Psoas muscle (tissue), 8 donors: ENCODE results near the gene CAMK2N2. TPM values are rescaled to one million over a fixed set of nuclear protein-coding genes. Genes with fewer than 3 reads are reported as not detected.

Experiments used
- ATAC-seq, 4 donors: fragments of 200-7000 bp; cut with Tn5 transposase; one replicate each; pipeline ENCODE4 v1.9.1; 2020; ENCODE audit warnings: moderate library complexity in 3 of 4, mild to moderate bottlenecking in 2 of 4
- DNase-seq, 2 donors: peaks; one replicate each; pipeline ENCODE4 v3.0.0-alpha.2; 2020
- H3K27ac ChIP-seq: fragments of 200-600 bp; one replicate; pipeline ENCODE4 v1.8.0; 2022
- H3K27me3 ChIP-seq, 3 donors: fragments of 200-600 bp in 1 of 3; one replicate each; pipeline versions ENCODE4 v1.6.1 to v1.8.0; 2013 to 2022; ENCODE audit warnings: low read length in 2 of 3, mild to moderate bottlenecking in 2 of 3, moderate library complexity in 1 of 3; ENCODE audit not compliant: insufficient read depth in 3 of 3
- H3K36me3 ChIP-seq, 2 donors: fragments of 200-600 bp in 1 of 2; one replicate each; pipeline versions ENCODE4 v1.6.1 to v1.8.0; 2013 to 2022; ENCODE audit warnings: low read depth in 1 of 2, mild to moderate bottlenecking in 1 of 2, moderate library complexity in 1 of 2; ENCODE audit not compliant: insufficient read depth in 1 of 2
- H3K4me1 ChIP-seq: fragments of 200-600 bp; one replicate; pipeline ENCODE4 v1.8.0; 2022
- H3K4me3 ChIP-seq: fragments of 200-600 bp; one replicate; pipeline ENCODE4 v1.8.0; 2022; ENCODE audit warnings: mild to moderate bottlenecking
- H3K9me3 ChIP-seq: fragments of 200-600 bp; one replicate; pipeline ENCODE4 v1.8.0; 2022
- WGBS, 3 donors: extraction: QIAGEN DNeasy Blood & Tissue Kit; methylation state at CpG; one replicate each; pipeline versions ENCODE4 v1.1.6 to v1.1.7; 2013; 5-methylcytosine and 5-hydroxymethylcytosine counted together
- intact Hi-C, 2 donors: fragments of 100-400 bp; cut with DNase I; formaldehyde crosslinking; loops; one replicate each; pipeline versions ENCODE4 v1.11.0 to v1.14.2; 2022
- polyA plus RNA-seq, 3 donors: library from polyadenylated mRNA; stranded (reverse); fragments of 200-250 nt; gene quantifications; one replicate each; pipeline ENCODE4 v1.2.3, GENCODE V29; 2013
- total RNA-seq, 4 donors: library from RNA; stranded (reverse); fragmentation: NEBNext Ultra II Directional in 2 of 4; extraction: Animal tissue kit (Norgen Biotek cat#: 25700) in 2 of 4; gene quantifications; one replicate each; pipeline versions ENCODE4 v1.2.1 to v1.2.4, GENCODE V29; 2021 to 2023
- TF ChIP-seq, protein P1 (sequence below): fragments of 200-600 bp; IDR thresholded peaks from one replicate; pipeline ENCODE4 v1.8.0; 2022; ENCODE audit warnings: antibody characterized with exemption
- donor health status: healthy with polysubstance abuse.
- donor health status: DM: no; HTN: no; CAD: no; lungs with moderate emphysema.
- donor health status: Bipolar disorder and iron deficiency.
- donor health status: healthy.
- donor health status: DM: yes; HTN: yes; CAD: no.
- donor health status: DM: no; HTN: no; CAD: no.
- donor health status: DM: no; HTN: no; CAD: no.
- donor health status: DM: yes; HTN: yes; CAD: no.

CAMK2N2 gene
- total and polyA plus RNA-seq, 7 donors, result 0.01 to 0.52 TPM; not detected in 5

DNA sequence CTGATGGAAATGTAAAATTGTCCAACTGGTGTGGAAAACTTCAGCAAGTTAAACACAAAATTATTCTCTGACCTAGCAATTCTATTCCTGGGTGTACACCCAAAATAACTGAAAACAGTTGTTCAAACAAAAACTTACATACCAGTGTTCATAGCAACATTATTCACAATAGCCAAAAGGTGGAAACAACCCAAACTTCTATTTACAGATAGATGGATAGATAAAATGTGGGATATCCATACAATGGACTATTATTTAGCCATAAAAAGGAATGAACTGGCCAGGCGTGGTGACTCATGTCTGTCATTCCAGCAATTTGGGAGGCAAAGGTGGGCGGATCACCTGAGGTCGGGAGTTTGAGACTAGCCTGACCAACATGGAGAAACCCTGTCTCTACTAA lies 38.8 kb downstream of the CAMK2N2 start:
- Histone ChIP-seq H3K36me3 (no peaks in the 10 kb centered on the region), H3K27ac (no peak overlapping the region), H3K4me3 (no peak overlapping the region), H3K4me1 (no peaks in the 10 kb centered on the region), H3K9me3 (no peaks in the 10 kb centered on the region), H3K27me3 (peaks cover 0 to 10% (median 0%) of the 10 kb centered on the region in 3 donors)
- intact Hi-C loops, result no loop called here
- no peak for ATAC-seq
- DNase-seq, result no peak
- TF ChIP-seq, protein P1, sequence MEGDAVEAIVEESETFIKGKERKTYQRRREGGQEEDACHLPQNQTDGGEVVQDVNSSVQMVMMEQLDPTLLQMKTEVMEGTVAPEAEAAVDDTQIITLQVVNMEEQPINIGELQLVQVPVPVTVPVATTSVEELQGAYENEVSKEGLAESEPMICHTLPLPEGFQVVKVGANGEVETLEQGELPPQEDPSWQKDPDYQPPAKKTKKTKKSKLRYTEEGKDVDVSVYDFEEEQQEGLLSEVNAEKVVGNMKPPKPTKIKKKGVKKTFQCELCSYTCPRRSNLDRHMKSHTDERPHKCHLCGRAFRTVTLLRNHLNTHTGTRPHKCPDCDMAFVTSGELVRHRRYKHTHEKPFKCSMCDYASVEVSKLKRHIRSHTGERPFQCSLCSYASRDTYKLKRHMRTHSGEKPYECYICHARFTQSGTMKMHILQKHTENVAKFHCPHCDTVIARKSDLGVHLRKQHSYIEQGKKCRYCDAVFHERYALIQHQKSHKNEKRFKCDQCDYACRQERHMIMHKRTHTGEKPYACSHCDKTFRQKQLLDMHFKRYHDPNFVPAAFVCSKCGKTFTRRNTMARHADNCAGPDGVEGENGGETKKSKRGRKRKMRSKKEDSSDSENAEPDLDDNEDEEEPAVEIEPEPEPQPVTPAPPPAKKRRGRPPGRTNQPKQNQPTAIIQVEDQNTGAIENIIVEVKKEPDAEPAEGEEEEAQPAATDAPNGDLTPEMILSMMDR, result no peak
- 83 to 90% (median 86%) methylated on average over 3 of the region's 3 CpGs for WGBS, 3 donors

DNA sequence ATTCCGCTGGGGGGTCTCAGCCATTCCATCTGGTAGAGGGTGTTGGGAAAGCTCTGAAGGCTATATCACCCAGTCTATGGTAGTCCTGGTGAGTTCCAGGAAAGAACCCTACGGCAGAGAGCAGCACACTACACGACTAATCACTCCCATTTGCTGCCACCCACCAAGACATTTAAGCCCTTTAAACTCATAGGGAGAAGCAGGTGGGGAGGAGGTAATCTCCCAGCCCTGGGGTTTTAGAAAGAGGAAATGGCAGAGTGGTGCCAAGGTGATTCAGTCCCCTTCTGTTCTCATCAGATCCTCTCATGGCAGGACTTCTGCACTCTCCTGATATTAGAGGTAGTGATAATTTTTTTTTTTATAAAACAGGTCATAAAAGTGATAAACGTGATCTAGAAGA lies 42.5 kb downstream of the CAMK2N2 start:
- Histone ChIP-seq H3K9me3 (no peaks in the 10 kb centered on the region), H3K27ac (no peak overlapping the region), H3K36me3 (no peaks in the 10 kb centered on the region), H3K4me1 (no peaks in the 10 kb centered on the region), H3K4me3 (no peak overlapping the region), H3K27me3 (peaks cover 0 to 8% (median 0%) of the 10 kb centered on the region in 3 donors)
- ATAC-seq, result no peak
- intact Hi-C loops, result no loop called here
- DNase-seq, result no peak
- TF ChIP-seq, protein P1, result no peak
- WGBS, 3 donors, result 49 to 60% (median 51%) methylated on average over 4 of the region's 4 CpGs

DNA sequence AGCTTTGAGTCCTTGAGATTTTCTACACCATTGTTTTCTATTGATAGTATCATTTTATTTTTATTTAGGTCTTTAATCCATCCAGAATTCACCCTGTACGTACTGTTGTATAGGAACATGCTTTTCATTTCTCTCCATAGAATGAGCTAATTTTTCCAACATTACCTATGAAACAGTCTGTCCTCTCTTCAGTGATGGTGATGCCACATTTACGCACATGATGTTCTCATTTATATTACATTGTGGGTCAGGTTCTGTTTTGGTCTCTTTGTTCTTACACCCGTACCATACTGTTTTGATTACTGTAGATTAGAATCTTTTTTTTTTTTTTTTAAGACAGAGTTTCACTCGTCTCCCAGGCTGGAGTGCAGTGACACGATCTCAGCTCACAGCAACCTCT lies 49.6 kb downstream of the CAMK2N2 start:
- no peaks in the 10 kb centered on the region for H3K36me3 ChIP-seq
- H3K4me1 ChIP-seq, result no peaks in the 10 kb centered on the region
- ATAC-seq (no peak), DNase-seq (no peak)
- no peaks in the 10 kb centered on the region for H3K9me3 ChIP-seq
- no peak overlapping the region for H3K27ac ChIP-seq
- WGBS, 3 donors, result 77 to 79% (median 77%) methylated on average over 5 of the region's 5 CpGs
- H3K4me3 ChIP-seq, result no peak overlapping the region
- H3K27me3 ChIP-seq, result peaks cover 0 to 5% (median 0%) of the 10 kb centered on the region in 3 donors
- intact Hi-C loops, result no loop called here
- TF ChIP-seq, protein P1, result no peak

DNA sequence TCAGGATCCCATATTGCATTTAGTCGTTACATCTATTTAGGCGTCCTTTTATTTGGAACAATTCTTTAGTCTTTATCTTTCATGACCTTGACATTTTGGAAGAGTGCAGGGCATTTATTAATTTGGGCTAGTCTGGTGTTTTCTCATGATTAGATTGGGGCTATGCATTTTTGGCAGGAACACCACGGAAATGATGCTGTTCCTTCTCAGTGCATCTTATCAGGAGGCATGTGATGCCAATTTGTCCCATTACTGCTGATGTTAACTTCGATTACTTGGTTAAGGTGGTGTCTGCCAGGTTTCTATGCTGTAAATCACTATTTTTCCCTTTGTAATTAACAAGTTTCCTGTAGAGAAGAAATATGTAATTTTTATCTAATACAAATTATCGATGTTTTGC lies 50.1 kb downstream of the CAMK2N2 start:
- DNase-seq (no peak), ATAC-seq (no peak)
- no peaks in the 10 kb centered on the region for H3K36me3 ChIP-seq
- no peaks in the 10 kb centered on the region for H3K9me3 ChIP-seq
- intact Hi-C loops, result no loop called here
- H3K27me3 ChIP-seq, result peaks cover 0 to 5% (median 0%) of the 10 kb centered on the region in 3 donors
- no peaks in the 10 kb centered on the region for H3K4me1 ChIP-seq
- H3K4me3 ChIP-seq, result no peak overlapping the region
- TF ChIP-seq, protein P1, result no peak
- 74 to 77% (median 77%) methylated on average over 5 of the region's 5 CpGs for WGBS, 3 donors
- no peak overlapping the region for H3K27ac ChIP-seq

Other genes starting within 250 kb of the CAMK2N2 start
- 10 to 100 TPM; 34.4 to 94.2 (median 55.6) TPM for gene ABCC5, start 243.7 kb downstream of the CAMK2N2 start, total RNA-seq
- 10 to 100 TPM; 24.5 to 70.9 (median 61.1) TPM for gene ABCC5, start 243.7 kb downstream of the CAMK2N2 start, polyA plus RNA-seq
- not detected for gene HTR3D, start 229.8 kb downstream of the CAMK2N2 start, total RNA-seq
- gene HTR3D, start 229.8 kb downstream of the CAMK2N2 start, polyA plus RNA-seq, result not detected
- gene HTR3C, start 208.5 kb downstream of the CAMK2N2 start, total RNA-seq, result not detected
- not detected for gene HTR3C, start 208.5 kb downstream of the CAMK2N2 start, polyA plus RNA-seq
- gene HTR3E, start 164.5 kb downstream of the CAMK2N2 start, total RNA-seq, result not detected
- under 1 TPM in 1 of 3 donors, not detected in 2; 0.01 TPM for gene HTR3E, start 164.5 kb downstream of the CAMK2N2 start, polyA plus RNA-seq
- 10 to 100 TPM; 44.0 to 55.1 (median 50.0) TPM for gene EIF2B5, start 126.2 kb downstream of the CAMK2N2 start, total RNA-seq
- 100 to 1,000 TPM in 1 of 3 donors, 10 to 100 TPM in 2; 61.4 to 101 (median 80.3) TPM for gene EIF2B5, start 126.2 kb downstream of the CAMK2N2 start, polyA plus RNA-seq
- gene DVL3, start 106.2 kb downstream of the CAMK2N2 start, total RNA-seq, result 10 to 100 TPM; 46.7 to 57.2 (median 47.7) TPM
- gene DVL3, start 106.2 kb downstream of the CAMK2N2 start, polyA plus RNA-seq, result 10 to 100 TPM; 32.3 to 57.6 (median 36.1) TPM
- 100 to 1,000 TPM; 157 to 178 (median 165) TPM for gene AP2M1, start 86.7 kb downstream of the CAMK2N2 start, total RNA-seq
- gene AP2M1, start 86.7 kb downstream of the CAMK2N2 start, polyA plus RNA-seq, result 100 to 1,000 TPM; 166 to 299 (median 285) TPM
- gene ABCF3, start 75.4 kb downstream of the CAMK2N2 start, total RNA-seq, result 10 to 100 TPM; 44.1 to 93.0 (median 72.7) TPM
- gene ABCF3, start 75.4 kb downstream of the CAMK2N2 start, polyA plus RNA-seq, result 100 to 1,000 TPM in 1 of 3 donors, 10 to 100 TPM in 2; 68.5 to 108 (median 79.3) TPM
- gene VWA5B2, start 32.0 kb downstream of the CAMK2N2 start, total RNA-seq, result under 1 TPM in 1 of 4 donors, not detected in 3; 0.26 TPM
- gene VWA5B2, start 32.0 kb downstream of the CAMK2N2 start, polyA plus RNA-seq, result under 1 TPM; 0.03 to 0.06 (median 0.04) TPM
- 10 to 100 TPM; 15.8 to 36.7 (median 28.8) TPM for gene ALG3, start 12.6 kb downstream of the CAMK2N2 start, total RNA-seq
- gene ALG3, start 12.6 kb downstream of the CAMK2N2 start, polyA plus RNA-seq, result 10 to 100 TPM; 37.5 to 93.7 (median 38.3) TPM
- gene EEF1AKMT4, start 11.9 kb downstream of the CAMK2N2 start, total RNA-seq, result 1 to 10 TPM; 1.8 to 8.2 (median 6.2) TPM
- gene EEF1AKMT4, start 11.9 kb downstream of the CAMK2N2 start, polyA plus RNA-seq, result 10 to 100 TPM in 2 of 3 donors, 1 to 10 TPM in 1; 9.0 to 25.5 (median 10.1) TPM
- gene ECE2, start 14.5 kb upstream of the CAMK2N2 start, total RNA-seq, result not detected
- gene ECE2, start 14.5 kb upstream of the CAMK2N2 start, polyA plus RNA-seq, result not detected
- gene PSMD2, start 37.7 kb upstream of the CAMK2N2 start, total RNA-seq, result 100 to 1,000 TPM; 338 to 440 (median 424) TPM
- gene PSMD2, start 37.7 kb upstream of the CAMK2N2 start, polyA plus RNA-seq, result 100 to 1,000 TPM; 344 to 898 (median 873) TPM
- gene EIF4G1, start 53.1 kb upstream of the CAMK2N2 start, total RNA-seq, result 100 to 1,000 TPM; 448 to 726 (median 633) TPM
- gene EIF4G1, start 53.1 kb upstream of the CAMK2N2 start, polyA plus RNA-seq, result 100 to 1,000 TPM; 395 to 787 (median 628) TPM
- gene FAM131A, start 76.0 kb upstream of the CAMK2N2 start, total RNA-seq, result 10 to 100 TPM; 12.6 to 20.3 (median 13.9) TPM
- gene FAM131A, start 76.0 kb upstream of the CAMK2N2 start, polyA plus RNA-seq, result 10 to 100 TPM; 12.9 to 26.8 (median 20.2) TPM
- 1 to 10 TPM in 3 of 4 donors, under 1 TPM in 1; 0.64 to 2.3 (median 1.4) TPM for gene CLCN2, start 100.1 kb upstream of the CAMK2N2 start, total RNA-seq
- gene CLCN2, start 100.1 kb upstream of the CAMK2N2 start, polyA plus RNA-seq, result 1 to 10 TPM; 1.2 to 2.8 (median 2.0) TPM
- 10 to 100 TPM; 21.2 to 33.2 (median 28.6) TPM for gene POLR2H, start 100.2 kb upstream of the CAMK2N2 start, total RNA-seq
- gene POLR2H, start 100.2 kb upstream of the CAMK2N2 start, polyA plus RNA-seq, result 100 to 1,000 TPM in 1 of 3 donors, 10 to 100 TPM in 2; 41.6 to 117 (median 62.8) TPM
- gene THPO, start 116.7 kb upstream of the CAMK2N2 start, total RNA-seq, result 1 to 10 TPM in 2 of 4 donors, under 1 TPM in 2; 0.79 to 3.0 (median 1.3) TPM
- 1 to 10 TPM in 1 of 3 donors, under 1 TPM in 2; 0.49 to 1.2 (median 0.55) TPM for gene THPO, start 116.7 kb upstream of the CAMK2N2 start, polyA plus RNA-seq
- 10 to 100 TPM in 1 of 4 donors, 1 to 10 TPM in 3; 4.1 to 10.5 (median 6.3) TPM for gene CHRD, start 118.5 kb upstream of the CAMK2N2 start, total RNA-seq
- gene CHRD, start 118.5 kb upstream of the CAMK2N2 start, polyA plus RNA-seq, result 1 to 10 TPM; 2.5 to 5.2 (median 5.1) TPM